K562 (cell line): ENCODE results near the gene VCAN. TPM values are rescaled to one million over a fixed set of nuclear protein-coding genes. Genes with fewer than 3 reads are reported as not detected.

Experiments
- ATAC-seq: fragments of 200-7000 bp; cut with Tn5 transposase; 3 replicates; pipeline ENCODE4 v1.9.1; 2020; ENCODE audit warnings: moderate library complexity
- BruUV-seq: library from RNA; stranded (reverse); fragments of 400-500 nt; replicated peaks from 2 replicates; lab custom pipeline; 2021; lab: Mats Ljungman, UMichigan
- CTCF ChIA-PET: fragments of 300-600 bp; formaldehyde crosslinking; extraction: SDS; loops from one replicate; lab custom pipeline; 2021; ENCODE audit warnings: low intra/inter-chr PET ratio; lab: Yijun Ruan, JAX
- POLR2A ChIA-PET: fragments of 300-600, 350-650 bp; sonication (Branson Sonifier 250); formaldehyde crosslinking; extraction: SDS; loops from one replicate; lab custom pipeline; 2021; ENCODE audit warnings: antibody characterized with exemption, inconsistent platforms; lab: Yijun Ruan, JAX
- DNase-seq, 4 experiments: peaks; one replicate each; pipeline versions ENCODE4 v3.0.0 to v3.0.0-alpha.2; 2011 to 2018; ENCODE audit warnings: low spot score in 3 of 4, mixed read lengths in 3 of 4; ENCODE audit errors: extremely low read depth in 1 of 4
- FAIRE-seq: peaks from 2 replicates; lab custom pipeline; 2011; peaks lifted over from hg19 to GRCh38; lab: Jason Lieb, UNC
- H2AFZ ChIP-seq: 2 replicates; pipeline ENCODE4 v1.6.0; 2011; ENCODE audit warnings: low read depth, low read length, control low read depth, inconsistent platforms
- H3K27ac ChIP-seq: fragments of 200-600 bp; 3 replicates; pipeline ENCODE4 v1.8.0; 2011; ENCODE audit warnings: low read depth, mild to moderate bottlenecking, control low read depth, inconsistent platforms, low read length, moderate library complexity, mixed read lengths; ENCODE audit errors: extremely low read depth
- H3K27me3 ChIP-seq, 2 experiments: fragments of 300-600 bp in 1 of 2; 2 replicates in 1 of 2; 3 replicates in 1 of 2; pipeline versions ENCODE4 v1.6.0 to v1.8.0; 2011; ENCODE audit warnings: inconsistent platforms in 2 of 2, low read length in 2 of 2, mild to moderate bottlenecking in 1 of 2, mixed read lengths in 1 of 2, moderate library complexity in 1 of 2; ENCODE audit not compliant: control insufficient read depth in 2 of 2, insufficient read depth in 2 of 2
- H3K36me3 ChIP-seq: fragments of 300-600 bp; 3 replicates; pipeline ENCODE4 v1.8.0; 2011; ENCODE audit warnings: mild to moderate bottlenecking, low read length, inconsistent platforms; ENCODE audit not compliant: control insufficient read depth, insufficient read depth
- H3K4me1 ChIP-seq, 2 experiments: fragments of 200-600 bp in 1 of 2; replicated peaks in 1 of 2; 2 replicates in 1 of 2; 3 replicates in 1 of 2; pipeline versions ENCODE4 v1.5.1 to v1.8.0; 2011; ENCODE audit warnings: inconsistent platforms in 2 of 2, low read length in 2 of 2, mild to moderate bottlenecking in 1 of 2, mixed read lengths in 1 of 2, moderate library complexity in 1 of 2; ENCODE audit not compliant: control insufficient read depth in 2 of 2, insufficient read depth in 2 of 2
- H3K4me2 ChIP-seq: 2 replicates; pipeline ENCODE4 v1.6.1; 2011; ENCODE audit warnings: low read length, control low read depth, inconsistent platforms, mixed read lengths; ENCODE audit not compliant: insufficient read depth
- H3K4me3 ChIP-seq: fragments of 200-600 bp; sonication (generic), shearing (Covaris generic); 2 replicates; pipeline ENCODE4 v1.5.1; 2016; ENCODE audit warnings: control low read depth, inconsistent platforms
- H3K79me2 ChIP-seq: fragments of 200-600 bp; 3 replicates; pipeline ENCODE4 v1.8.0; 2011; ENCODE audit warnings: low read length, inconsistent platforms; ENCODE audit not compliant: control insufficient read depth, insufficient read depth
- H3K9ac ChIP-seq, 2 experiments: 2 replicates each; pipeline versions ENCODE4 v1.6.0 to v1.6.1; 2011; ENCODE audit warnings: low read depth in 2 of 2, low read length in 2 of 2, control low read depth in 1 of 2, inconsistent platforms in 1 of 2, mild to moderate bottlenecking in 1 of 2, mixed read lengths in 1 of 2; ENCODE audit not compliant: insufficient read depth in 1 of 2
- H3K9me1 ChIP-seq: one replicate; pipeline ENCODE4 v1.6.0; 2011; ENCODE audit warnings: inconsistent platforms, mild to moderate bottlenecking, low read length, moderate library complexity; ENCODE audit not compliant: control insufficient read depth, insufficient read depth
- H3K9me3 ChIP-seq: replicated peaks from 2 replicates; pipeline ENCODE4 v1.5.1; 2011; ENCODE audit warnings: low read depth, low read length, inconsistent platforms; ENCODE audit not compliant: control insufficient read depth, insufficient read depth
- H4K20me1 ChIP-seq: replicated peaks from 2 replicates; pipeline ENCODE4 v1.6.1; 2011; ENCODE audit warnings: low read length, inconsistent platforms, mixed read lengths; ENCODE audit not compliant: control insufficient read depth, insufficient read depth
- CBX3 ChIP-seq, 2 experiments: IDR thresholded peaks; 1 replicate in 1 of 2; 2 replicates in 1 of 2; pipeline ENCODE4 v1.6.1; 2012; ENCODE audit warnings: inconsistent platforms in 2 of 2, low read length in 2 of 2, borderline replicate concordance in 1 of 2, control low read depth in 1 of 2
- POLR2AphosphoS2 ChIP-seq: IDR thresholded peaks from 2 replicates; pipeline ENCODE4 v1.6.1; 2012; ENCODE audit warnings: low read length, improper control_type of control experiment
- SUPT5H ChIP-seq: fragments of 450-650 bp; IDR thresholded peaks from 2 replicates; pipeline ENCODE4 v1.6.1; 2016
- TRIM28 ChIP-seq: fragments of 450-650 bp; IDR thresholded peaks from 2 replicates; pipeline ENCODE4 v1.6.1; 2017
- ZNF239 ChIP-seq: fragments of 250-450 bp; sonication (Bioruptor Pico); IDR thresholded peaks from 2 replicates; pipeline ENCODE4 v1.4.0; 2020; ENCODE audit warnings: mild to moderate bottlenecking
- WGBS: fragments of 100-300 bp; shearing (Covaris generic); methylation state at CpG from one replicate; pipeline ENCODE4 v1.1.6; 2016; ENCODE audit warnings: low coverage, mixed read lengths; ENCODE audit not compliant: insufficient coverage; ENCODE audit errors: missing lambda C conversion rate; 5-methylcytosine and 5-hydroxymethylcytosine counted together
- in situ Hi-C: fragments of 300-500 bp; cut with MboI; formaldehyde crosslinking; loops from 4 replicates; pipeline ENCODE4 v1.15.0; 2018; ENCODE audit warnings: inconsistent platforms, mixed read lengths
- intact Hi-C: fragments of 100-400 bp; cut with micrococcal nuclease; formaldehyde crosslinking; loops from 2 replicates; pipeline ENCODE4 v1.14.2; 2022
- polyA plus RNA-seq, 8 experiments: library from polyadenylated mRNA; depleted of rRNA in 4 of 8; stranded (reverse) in 5 of 8; unstranded in 3 of 8; fragments of >200 nt; fragmentation: Nextera tagmentation in 2 of 8; fragmentation: Illumina TruSeq in 1 of 8; extraction: Ambion mirVana in 2 of 8; extraction: Trizol in 1 of 8; gene quantifications; 2 replicates each; pipeline versions ENCODE4 v1.2.1 to v1.2.3, GENCODE V29; 2011 to 2014; ENCODE audit warnings: inconsistent platforms in 1 of 8, missing spikeins in 1 of 8
- total RNA-seq, 7 experiments: library from RNA; depleted of rRNA in 6 of 7; stranded (reverse); fragments of >200 nt in 6 of 7; fragmentation: Illumina TruSeq in 2 of 7; extraction: Trizol in 2 of 7; gene quantifications; 2 replicates each; pipeline versions ENCODE4 v1.2.1 to v1.2.3, GENCODE V29; 2011 to 2021; ENCODE audit warnings: low replicate concordance in 1 of 7

VCAN gene
- total and polyA plus RNA-seq, 9 of the 15 experiments (the other 6 are each of a cell fraction or from before 2014, with no cell fraction given), result 0.01 to 0.33 (median 0.05) TPM

DNA sequence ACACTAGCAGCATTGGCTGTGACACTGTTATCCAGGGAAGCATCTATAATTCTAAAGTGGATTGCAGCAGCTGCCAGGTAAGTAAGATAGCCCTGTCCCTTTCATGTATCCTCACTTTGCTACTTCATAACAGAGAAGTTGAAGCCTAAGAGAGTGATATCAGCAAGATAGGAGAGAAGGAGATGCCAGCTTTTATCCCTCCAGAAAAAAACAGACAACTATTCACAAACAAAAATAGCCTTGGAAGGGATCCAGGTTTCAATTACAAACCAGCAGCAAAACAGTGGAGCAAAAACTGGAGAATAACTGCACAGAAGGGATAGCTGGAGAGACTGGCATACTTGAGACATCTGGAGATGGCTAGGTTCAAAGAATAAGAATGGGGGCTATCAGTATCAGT is 19.6 kb upstream of the VCAN start:
- no peak for TF ChIP-seq SUPT5H
- H3K27me3 ChIP-seq, result no peaks in the 10 kb centered on the region
- H3K4me1 ChIP-seq, result no peaks in the 10 kb centered on the region
- H3K4me3 ChIP-seq, result no peak overlapping the region
- no peak for FAIRE-seq
- H3K9me1 ChIP-seq, result no peaks in the 10 kb centered on the region
- no peak for ATAC-seq
- no peaks in the 10 kb centered on the region for H3K36me3 ChIP-seq
- POLR2A ChIA-PET, result no interaction called here
- H3K9ac ChIP-seq, result no peak overlapping the region
- no peaks in the 10 kb centered on the region for H3K79me2 ChIP-seq
- H4K20me1 ChIP-seq, result no peaks in the 10 kb centered on the region
- H3K27ac ChIP-seq, result no peak overlapping the region
- intact Hi-C loops (no loop called here), in situ Hi-C loops (no loop called here)
- CTCF ChIA-PET, result no interaction called here
- peaks cover 2% of the 10 kb centered on the region; the same call in 1 of the 2 replicates for H3K9me3 ChIP-seq
- no peak overlapping the region for H3K4me2 ChIP-seq
- no TSS peak for BruUV-seq
- no peak overlapping the region for H2AFZ ChIP-seq
- DNase-seq, result no peak

DNA sequence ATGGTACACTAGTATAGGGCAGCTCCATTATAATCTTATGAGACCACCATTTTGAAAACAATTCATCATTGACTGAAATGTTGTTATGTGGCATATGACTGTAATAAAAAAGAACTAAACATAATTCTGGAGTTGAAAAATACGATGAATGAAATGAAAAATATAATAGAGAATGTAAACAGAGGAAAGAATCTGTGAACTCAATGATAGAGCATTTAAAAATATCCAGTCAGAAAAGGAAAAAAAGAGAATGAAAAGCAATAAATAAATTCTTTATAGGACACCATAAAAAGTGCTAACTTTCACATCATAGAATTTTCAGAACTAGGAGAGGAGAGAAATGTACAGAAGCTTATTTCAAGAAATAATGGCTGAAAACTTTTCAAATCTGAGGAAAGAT is 17.6 kb upstream of the VCAN start:
- CTCF ChIA-PET, result no interaction called here

More for the DNA sequence above, 17.6 kb upstream of the VCAN start:
- Histone ChIP-seq H3K4me2 (no peak overlapping the region), H3K9ac (no peak overlapping the region), H3K4me3 (no peak overlapping the region), H3K9me1 (no peaks in the 10 kb centered on the region), H2AFZ (no peak overlapping the region), H3K27ac (no peak overlapping the region), H3K27me3 (no peaks in the 10 kb centered on the region), H4K20me1 (no peaks in the 10 kb centered on the region), H3K4me1 (no peaks in the 10 kb centered on the region)
- POLR2A ChIA-PET, result no interaction called here
- FAIRE-seq, result no peak
- in situ Hi-C loops, result no loop called here
- 0% methylated on average over 1 of the region's 1 CpG for WGBS
- peak; percentile 83; the same call in 1 of the 2 replicates for TF ChIP-seq TRIM28
- TF ChIP-seq CBX3 (IDR thresholded peaks at IDR 0.05; ENCODE audit: borderline replicate concordance in 1 of 2, low read length in 2 of 2), result 0 out of 3 replicates have a peak, but pooled peaks of 1 of the 2 experiments have one; percentile 17
- TF ChIP-seq ZNF239 (CRISPR knock-in tag), result no peak
- TF ChIP-seq POLR2AphosphoS2, result no peak
- TF ChIP-seq, all 486 proteins: peak for 2
- no peaks in the 10 kb centered on the region for H3K79me2 ChIP-seq
- ATAC-seq (no peak), DNase-seq (no peak)
- peaks cover 2% of the 10 kb centered on the region; the same call in 1 of the 2 replicates for H3K9me3 ChIP-seq
- H3K36me3 ChIP-seq, result no peaks in the 10 kb centered on the region
- intact Hi-C loops, result no loop called here
- no TSS peak for BruUV-seq
